AG09309 (cell line): ENCODE results near the gene IGFL3.
"Not testable (repeated sequence)": the region's sequence is repeated elsewhere in the genome, so short reads cannot be mapped to it uniquely, and the experiment has no call there.

ENCODE experiments used
- DNase-seq: peaks from one replicate; pipeline ENCODE4 v3.0.0-alpha.2; 2010; ENCODE audit warnings: low read depth
- H3K4me3 ChIP-seq: 2 replicates; pipeline ENCODE4 v1.5.1; 2011; ENCODE audit warnings: mild to moderate bottlenecking, low read depth, low read length, moderate library complexity; ENCODE audit not compliant: control insufficient read depth
- TF ChIP-seq, protein P1 (sequence below): IDR thresholded peaks from 2 replicates; pipeline ENCODE4 v1.5.1; 2011; ENCODE audit warnings: mild to moderate bottlenecking, low read depth, low read length, inconsistent platforms; ENCODE audit not compliant: insufficient read depth, control insufficient read depth; ENCODE audit errors: missing control alignments

The IGFL3 gene

DNA sequence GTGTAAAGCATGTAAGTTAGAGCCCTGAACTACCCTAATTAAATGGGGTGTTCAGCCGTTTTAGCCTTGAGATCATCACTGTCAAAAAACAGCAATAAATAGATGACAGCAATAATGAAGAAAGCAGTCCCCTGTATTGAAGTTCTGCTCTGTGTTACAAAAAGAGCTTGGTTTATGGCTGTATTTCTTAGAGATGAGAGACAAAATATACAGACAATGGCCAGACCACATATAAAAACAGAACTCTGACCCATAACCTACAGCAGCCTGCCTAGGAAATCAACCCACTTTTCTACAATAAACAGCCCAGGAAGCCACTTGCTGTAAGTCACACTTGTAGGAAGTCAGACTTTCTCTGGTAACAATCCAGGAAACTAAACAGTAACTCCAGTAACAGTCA is 10.8 kb downstream of the IGFL3 start:
- TF ChIP-seq, protein P1, sequence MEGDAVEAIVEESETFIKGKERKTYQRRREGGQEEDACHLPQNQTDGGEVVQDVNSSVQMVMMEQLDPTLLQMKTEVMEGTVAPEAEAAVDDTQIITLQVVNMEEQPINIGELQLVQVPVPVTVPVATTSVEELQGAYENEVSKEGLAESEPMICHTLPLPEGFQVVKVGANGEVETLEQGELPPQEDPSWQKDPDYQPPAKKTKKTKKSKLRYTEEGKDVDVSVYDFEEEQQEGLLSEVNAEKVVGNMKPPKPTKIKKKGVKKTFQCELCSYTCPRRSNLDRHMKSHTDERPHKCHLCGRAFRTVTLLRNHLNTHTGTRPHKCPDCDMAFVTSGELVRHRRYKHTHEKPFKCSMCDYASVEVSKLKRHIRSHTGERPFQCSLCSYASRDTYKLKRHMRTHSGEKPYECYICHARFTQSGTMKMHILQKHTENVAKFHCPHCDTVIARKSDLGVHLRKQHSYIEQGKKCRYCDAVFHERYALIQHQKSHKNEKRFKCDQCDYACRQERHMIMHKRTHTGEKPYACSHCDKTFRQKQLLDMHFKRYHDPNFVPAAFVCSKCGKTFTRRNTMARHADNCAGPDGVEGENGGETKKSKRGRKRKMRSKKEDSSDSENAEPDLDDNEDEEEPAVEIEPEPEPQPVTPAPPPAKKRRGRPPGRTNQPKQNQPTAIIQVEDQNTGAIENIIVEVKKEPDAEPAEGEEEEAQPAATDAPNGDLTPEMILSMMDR: no peak
- no peak for DNase-seq

DNA sequence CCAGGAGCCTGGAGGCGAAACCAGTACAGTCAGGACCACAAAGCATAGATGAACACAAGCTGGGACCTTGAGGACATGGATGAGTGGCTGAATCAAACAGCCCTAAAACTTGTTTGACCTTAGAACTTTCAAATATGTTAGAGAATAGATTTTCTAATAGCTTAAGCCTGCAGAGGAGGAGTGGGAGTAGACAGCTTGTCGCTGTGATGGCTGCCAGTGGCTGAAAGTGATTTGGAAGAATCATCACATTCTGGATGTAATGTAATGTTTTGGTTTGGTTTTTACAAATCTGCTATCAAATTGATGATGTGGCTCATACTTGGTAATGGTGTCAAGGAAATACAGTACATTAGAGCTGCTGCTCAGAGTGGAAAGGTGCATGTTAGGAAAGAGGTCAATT is 12.0 kb downstream of the IGFL3 start:
- TF ChIP-seq, protein P1: no peak
- no peak overlapping the region for H3K4me3 ChIP-seq
- DNase-seq: no peak

More for the DNA sequence above, 10.8 kb downstream of the IGFL3 start:
- H3K4me3 ChIP-seq: no peak overlapping the region

DNA sequence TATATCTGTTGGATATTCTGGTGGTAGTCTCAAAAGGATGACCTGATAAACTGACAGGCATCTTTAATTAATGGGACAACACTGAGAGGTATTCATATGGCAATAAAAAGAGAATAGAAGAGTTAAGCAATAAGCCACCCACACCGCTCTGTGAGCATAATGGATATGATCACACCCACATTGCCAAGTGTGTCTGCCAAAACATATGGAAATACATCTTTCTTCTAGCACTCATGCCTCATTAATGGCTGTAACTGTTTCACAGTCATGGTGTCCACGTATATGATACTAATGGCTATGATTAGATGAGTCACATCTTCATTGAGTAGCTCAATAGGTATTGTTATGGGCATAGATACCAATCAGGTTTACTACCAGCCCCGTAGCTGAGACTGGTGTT is 13.1 kb downstream of the IGFL3 start:
- no peak for DNase-seq

DNA sequence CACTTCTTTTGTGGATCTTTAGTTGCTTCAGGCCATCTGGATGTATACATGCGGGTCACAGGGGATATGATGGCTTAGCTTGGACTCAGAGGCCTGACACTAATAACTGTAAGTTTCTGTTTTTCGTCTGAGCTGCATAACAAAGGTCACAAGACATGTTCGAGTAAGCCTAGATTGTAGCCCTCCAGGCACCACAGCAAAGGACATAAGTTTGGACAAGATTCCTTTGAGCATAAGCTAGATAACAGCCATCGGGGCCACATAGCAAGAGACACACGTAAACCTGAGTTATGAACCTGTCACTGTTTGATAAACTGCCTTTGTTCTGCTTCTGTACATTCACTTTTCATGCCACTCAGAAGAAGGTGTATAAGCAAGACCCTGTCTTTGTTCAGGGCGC is 14.6 kb downstream of the IGFL3 start:
- no peak overlapping the region for H3K4me3 ChIP-seq
- TF ChIP-seq, protein P1: no peak
- DNase-seq: no peak

More for the DNA sequence above, 13.1 kb downstream of the IGFL3 start:
- no peak overlapping the region for H3K4me3 ChIP-seq
- TF ChIP-seq, protein P1: no peak

DNA sequence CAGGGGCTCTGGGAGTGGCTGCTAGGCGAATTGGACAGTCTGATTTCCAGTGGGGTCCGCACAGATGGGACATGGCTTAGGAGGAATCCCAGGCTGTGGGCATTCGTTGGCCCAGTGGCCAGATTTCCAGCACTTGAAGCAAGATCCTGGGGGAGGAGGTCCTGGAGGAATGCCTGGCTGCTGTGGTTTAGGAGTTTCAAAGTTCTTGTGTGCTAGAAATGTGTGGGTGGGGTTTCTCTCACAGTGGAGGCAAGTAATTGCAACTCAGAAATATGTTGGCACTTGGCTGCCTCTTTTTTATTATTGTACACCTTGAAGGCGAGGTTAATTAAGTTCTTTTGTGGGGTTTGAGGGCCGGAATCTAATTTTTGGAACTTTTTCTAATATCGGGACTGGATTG is 17.1 kb downstream of the IGFL3 start:
- TF ChIP-seq, protein P1: no peak
- H3K4me3 ChIP-seq: no peak overlapping the region
- peak; percentile 43 for DNase-seq

DNA sequence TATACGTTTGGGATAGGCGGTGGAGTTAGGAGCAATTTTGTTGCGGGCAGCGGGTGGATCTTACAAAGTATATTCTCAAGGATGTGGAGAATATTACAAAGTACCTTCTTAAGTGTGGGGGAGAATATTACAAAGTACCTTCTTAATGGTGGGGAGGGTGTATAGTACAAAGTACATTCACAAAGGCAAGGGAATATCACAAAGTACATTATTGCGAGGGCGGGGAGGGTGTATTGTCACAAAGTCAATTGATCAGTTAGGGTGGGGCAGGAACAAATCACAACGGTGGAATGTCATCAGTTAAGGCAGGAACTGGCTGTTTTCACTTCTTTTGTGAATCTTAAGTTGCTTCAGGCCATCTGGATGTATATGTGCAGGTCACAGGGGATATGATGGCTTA is 22.2 kb downstream of the IGFL3 start:
- not testable (repeated sequence) for H3K4me3 ChIP-seq, DNase-seq

DNA sequence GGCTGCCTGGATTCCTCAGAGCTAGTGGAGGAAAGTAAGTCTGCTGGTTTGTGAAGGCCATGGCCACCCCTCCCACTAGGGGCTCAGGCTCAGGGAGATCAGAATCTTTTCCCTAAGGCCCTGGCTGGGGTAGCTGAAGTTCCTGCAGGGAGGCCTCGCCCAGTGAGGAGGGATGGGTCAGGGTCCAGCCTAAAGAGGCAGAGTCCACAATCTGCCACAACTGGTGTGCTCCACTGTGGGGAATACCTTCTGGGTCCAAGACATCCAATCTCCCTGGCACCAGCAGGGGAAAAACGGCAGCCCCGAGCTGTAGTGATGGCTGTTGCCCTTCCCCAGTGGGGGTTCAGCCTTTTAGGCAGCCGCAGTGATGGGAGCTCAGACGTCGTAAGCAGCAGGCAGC is 23.2 kb downstream of the IGFL3 start:
- no peak for DNase-seq
- no peak overlapping the region for H3K4me3 ChIP-seq
- TF ChIP-seq, protein P1: no peak

DNA sequence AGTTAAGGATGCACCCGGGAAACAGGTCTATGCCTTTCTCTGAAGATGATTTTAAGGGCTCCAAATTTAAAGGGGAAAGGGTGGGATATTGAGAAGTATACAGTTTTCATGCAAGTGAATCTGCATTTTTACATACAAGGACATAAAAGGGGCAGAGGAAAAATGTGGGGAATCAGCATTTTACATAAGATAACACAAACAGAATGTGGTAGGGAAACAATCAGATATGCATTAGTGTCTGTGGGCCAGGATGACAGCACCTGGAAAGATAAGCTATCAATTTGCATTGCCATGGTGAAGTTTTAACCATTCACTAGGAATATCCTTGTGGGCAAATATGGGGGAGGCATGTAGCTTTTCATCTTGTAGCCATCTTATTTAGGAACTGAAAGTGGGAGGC is 24.1 kb downstream of the IGFL3 start:
- DNase-seq: no peak
- TF ChIP-seq, protein P1: no peak
- no peak overlapping the region for H3K4me3 ChIP-seq
